Upper lobe of left lung (tissue), 6 donors: ENCODE measurements around the gene GAMT. TPM values are rescaled to one million over a fixed set of nuclear protein-coding genes. Genes with fewer than 3 reads are reported as not detected.

Experiments
- ATAC-seq, 2 donors: fragments of 200-7000 bp; cut with Tn5 transposase; one replicate each; pipeline ENCODE4 v1.9.1; 2022; ENCODE audit warnings: mild to moderate bottlenecking in 2 of 2, moderate library complexity in 2 of 2; ENCODE audit not compliant: low FRiP score in 2 of 2
- DNase-seq, 2 donors: peaks; one replicate each; pipeline ENCODE4 v3.0.0-alpha.2; 2019 to 2020
- H3K27ac ChIP-seq, 4 donors: fragments of 200-600 bp; sonication (generic); one replicate each; pipeline ENCODE4 v1.5.1; 2016 to 2019
- H3K27me3 ChIP-seq, 4 donors: fragments of 200-600 bp; sonication (generic); one replicate each; pipeline ENCODE4 v1.5.1; 2017 to 2019
- H3K36me3 ChIP-seq, 4 donors: fragments of 200-600 bp; sonication (generic); one replicate each; pipeline ENCODE4 v1.5.1; 2016 to 2019
- H3K4me1 ChIP-seq, 4 donors: fragments of 200-600 bp; sonication (generic); one replicate each; pipeline ENCODE4 v1.5.1; 2018 to 2019
- H3K4me3 ChIP-seq, 4 donors: fragments of 200-600 bp; sonication (generic); one replicate each; pipeline ENCODE4 v1.5.1; 2017 to 2019; ENCODE audit warnings: mild to moderate bottlenecking in 2 of 4, moderate library complexity in 1 of 4
- H3K9me3 ChIP-seq, 4 donors: fragments of 200-600 bp; sonication (generic); one replicate each; pipeline ENCODE4 v1.5.1; 2018 to 2019
- CTCF ChIP-seq, 6 experiments: fragments of 450-650 bp in 4 of 6; fragments of 200-600 bp in 2 of 6; sonication (generic) in 2 of 6; IDR thresholded peaks; one replicate each; pipeline ENCODE4 v1.5.1; 2016 to 2019; ENCODE audit warnings: antibody characterized with exemption in 6 of 6
- EP300 ChIP-seq, 4 donors: sonication (generic); formaldehyde crosslinking; IDR thresholded peaks; one replicate each; pipeline ENCODE4 v1.5.1; 2017; ENCODE audit warnings: antibody characterized with exemption in 4 of 4, control low read depth in 2 of 4
- POLR2A ChIP-seq, 4 donors: fragments of 450-650 bp; IDR thresholded peaks; one replicate each; pipeline ENCODE4 v1.5.1; 2016 to 2017; ENCODE audit warnings: antibody characterized with exemption in 4 of 4, mild to moderate bottlenecking in 2 of 4
- POLR2AphosphoS5 ChIP-seq, 2 donors: sonication (generic); formaldehyde crosslinking; IDR thresholded peaks; one replicate each; pipeline ENCODE4 v1.5.1; 2017; ENCODE audit warnings: antibody characterized with exemption in 2 of 2
- WGBS, 2 donors: methylation state at CpG; one replicate each; pipeline ENCODE4 v1.1.5; 2017 to 2018; 5-methylcytosine and 5-hydroxymethylcytosine counted together
- total RNA-seq, 6 donors: library from RNA; depleted of rRNA in 4 of 6; stranded (reverse); fragments of >200 nt in 4 of 6; gene quantifications; one replicate each; pipeline versions ENCODE4 v1.1.0 to v1.2.1, GENCODE V29; 2016 to 2021
- donor health status: DM: no; HTN: no; CAD: no; lungs with moderate emphysema.
- donor health status: DM: no; HTN: yes; CAD: no; lungs with severe emphysema.

The GAMT gene
- total RNA-seq, 6 donors from 2014 or later: 4.0 to 12.1 (median 8.1) TPM

GRCh38 chr19:1385816-1386215 lies 15.5 kb downstream of the GAMT start:
- ATAC-seq (no peak), DNase-seq (no peak)
- H3K9me3 ChIP-seq: no peaks in the 10 kb centered on the region
- peaks cover 7 to 42% (median 27%) of the 10 kb centered on the region in 4 donors for H3K36me3 ChIP-seq
- no peak overlapping the region for H3K4me3 ChIP-seq
- no peaks in the 10 kb centered on the region for H3K27me3 ChIP-seq
- peaks cover 10 to 31% (median 19%) of the 10 kb centered on the region in 4 donors for H3K4me1 ChIP-seq
- H3K27ac ChIP-seq: no peak overlapping the region
- TF ChIP-seq POLR2AphosphoS5 (IDR thresholded peaks at IDR 0.05) (no peak), CTCF (IDR thresholded peaks at IDR 0.05) (no peak), EP300 (IDR thresholded peaks at IDR 0.05) (no peak), POLR2A (IDR thresholded peaks at IDR 0.05) (no peak)
- 100% methylated on average over 3 of the region's 3 CpGs for WGBS, 2 donors

GRCh38 chr19:1384478-1385110 lies 16.7 kb downstream of the GAMT start:
- peak overlapping the region; percentile 87 to 94 (median 88) for H3K27ac ChIP-seq

GRCh38 chr19:1384085-1384462 lies 17.3 kb downstream of the GAMT start:
- TF ChIP-seq POLR2AphosphoS5 (IDR thresholded peaks at IDR 0.05): no peak
- TF ChIP-seq POLR2A (IDR thresholded peaks at IDR 0.05): no peak
- TF ChIP-seq EP300 (IDR thresholded peaks at IDR 0.05): no peak
- no peak for TF ChIP-seq CTCF (IDR thresholded peaks at IDR 0.05)
- ATAC-seq (no peak), DNase-seq (no peak)
- 0% methylated on average over 2 to 10 of the region's 23 CpGs for WGBS, 2 donors
- peaks cover 10 to 31% (median 19%) of the 10 kb centered on the region in 4 donors for H3K4me1 ChIP-seq
- H3K27ac ChIP-seq: peak overlapping the region; percentile 87 to 94 (median 88)
- H3K9me3 ChIP-seq: no peaks in the 10 kb centered on the region
- H3K27me3 ChIP-seq: no peaks in the 10 kb centered on the region
- H3K36me3 ChIP-seq: peaks cover 0 to 24% (median 11%) of the 10 kb centered on the region in 4 donors
- H3K4me3 ChIP-seq: peak overlapping the region; percentile 63 to 100 (median 96)

More at GRCh38 chr19:1384478-1385110, 16.7 kb downstream of the GAMT start:
- H3K27me3 ChIP-seq: no peaks in the 10 kb centered on the region
- 30 to 31% methylated on average over 17 of the region's 17 CpGs for WGBS, 2 donors
- H3K9me3 ChIP-seq: no peaks in the 10 kb centered on the region
- H3K4me3 ChIP-seq: peak overlapping the region; percentile 63 to 100 (median 96)
- DNase-seq (no peak), ATAC-seq (no peak)
- peaks cover 10 to 31% (median 19%) of the 10 kb centered on the region in 4 donors for H3K4me1 ChIP-seq
- peaks cover 0 to 29% (median 16%) of the 10 kb centered on the region in 4 donors for H3K36me3 ChIP-seq
- TF ChIP-seq EP300 (IDR thresholded peaks at IDR 0.05) (no peak), CTCF (IDR thresholded peaks at IDR 0.05) (no peak), POLR2AphosphoS5 (IDR thresholded peaks at IDR 0.05) (no peak), POLR2A (IDR thresholded peaks at IDR 0.05) (no peak)

- peak; percentile 89 to 98 for DNase-seq
- ATAC-seq: peak; percentile 94 to 96
- H3K36me3 ChIP-seq: peaks cover 0 to 20% (median 6%) of the 10 kb centered on the region in 4 donors
- peak within 1 kb of the TSS; percentile 87 to 94 (median 88) for H3K27ac ChIP-seq
- no peaks in the 10 kb centered on the region for H3K9me3 ChIP-seq
- TF ChIP-seq POLR2AphosphoS5 (IDR thresholded peaks at IDR 0.05) (peak; percentile 76 to 82), EP300 (IDR thresholded peaks at IDR 0.05) (peak in 1 of 4 donors; percentile 15), POLR2A (IDR thresholded peaks at IDR 0.05) (peak; percentile 32 to 76 (median 46)), CTCF (IDR thresholded peaks at IDR 0.05) (peak in 5 of 6 experiments; percentile 16 to 86 (median 68))
- 0 to 1% methylated on average over 3 to 55 of the region's 90 CpGs for WGBS, 2 donors
- H3K4me3 ChIP-seq: peak within 1 kb of the TSS; percentile 63 to 100 (median 96)
- peaks cover 10 to 31% (median 19%) of the 10 kb centered on the region in 4 donors for H3K4me1 ChIP-seq
- H3K27me3 ChIP-seq: no peaks in the 10 kb centered on the region
These were observed 17.8 kb downstream of the GAMT start, which contains the start of gene NDUFS7 for GRCh38 chr19:1383312-1384084. TSS of gene NDUFS7 (plus strand) at chr19:1383907. CDS start at chr19:1383927, 20 bp downstream.
